ENCODE results near the gene PPP1CB. TPM values are rescaled to one million over a fixed set of nuclear protein-coding genes. Genes with fewer than 3 reads are reported as not detected.

PPP1CB gene
- total RNA-seq, result 461 TPM
- long read RNA-seq, full-length matches to known transcripts, result 614 of 637 reads
- long read RNA-seq, partial matches to known transcripts, result 13 of 637 reads
- long read RNA-seq, other reads (novel, unspliced or antisense), result 10 of 637 reads

GRCh38 chr2:28751252-28751955, at the start of gene PPP1CB:
Gene PPP1CB (plus strand): TSS chr2:28751830. CDS start chr2:28752125, 295 bp downstream.
- Histone ChIP-seq H3K27me3 (ENCODE audit: low read depth) (no peaks in the 10 kb centered on the region), H3K4me3 (peak within 1 kb of the TSS; percentile 97), H3K4me1 (peaks cover 65% of the 10 kb centered on the region), H3K27ac (replicated peaks) (peak within 1 kb of the TSS; percentile 100), H3K36me3 (no peaks in the 10 kb centered on the region), H3K9me3 (replicated peaks) (no peaks in the 10 kb centered on the region)
- peak; percentile 97 for DNase-seq
- peak; percentile 50 for TF ChIP-seq CTCF (IDR thresholded peaks at IDR 0.05; ENCODE audit: borderline replicate concordance)
- intact Hi-C loops (cut with micrococcal nuclease), result loop anchor here (10.0 kb wide), 1 partner anchor 157 kb away; no protein-coding TSS in a partner anchor

GRCh38 chr2:28702415-28702861, 49.2 kb upstream of the PPP1CB start:
- Histone ChIP-seq H3K4me1 (peaks cover 14% of the 10 kb centered on the region), H3K27ac (replicated peaks) (peak overlapping the region; percentile 92), H3K4me3 (no peak overlapping the region), H3K9me3 (replicated peaks) (peaks cover 13% of the 10 kb centered on the region), H3K27me3 (ENCODE audit: low read depth) (no peaks in the 10 kb centered on the region), H3K36me3 (no peaks in the 10 kb centered on the region)
- intact Hi-C loops (cut with micrococcal nuclease), result no loop called here
- no peak for TF ChIP-seq CTCF (IDR thresholded peaks at IDR 0.05; ENCODE audit: borderline replicate concordance)
- DNase-seq, result peak; percentile 60

- Histone ChIP-seq H3K4me1 (peaks cover 16% of the 10 kb centered on the region), H3K36me3 (no peaks in the 10 kb centered on the region), H3K27me3 (ENCODE audit: low read depth) (no peaks in the 10 kb centered on the region), H3K4me3 (no peak overlapping the region), H3K27ac (replicated peaks) (peak overlapping the region; percentile 92), H3K9me3 (replicated peaks) (peaks cover 13% of the 10 kb centered on the region)
- TF ChIP-seq CTCF (IDR thresholded peaks at IDR 0.05; ENCODE audit: borderline replicate concordance), result no peak
- intact Hi-C loops (cut with micrococcal nuclease), result no loop called here
- DNase-seq, result no peak
Measured at GRCh38 chr2:28702878-28703277, 48.8 kb upstream of the PPP1CB start.

GRCh38 chr2:28704621-28705020, 47.0 kb upstream of the PPP1CB start:
- intact Hi-C loops (cut with micrococcal nuclease), result no loop called here
- no peaks in the 10 kb centered on the region for H3K27me3 ChIP-seq (ENCODE audit: low read depth)
- no peak for TF ChIP-seq CTCF (IDR thresholded peaks at IDR 0.05; ENCODE audit: borderline replicate concordance)
- H3K9me3 ChIP-seq (replicated peaks), result peaks cover 13% of the 10 kb centered on the region
- no peak for DNase-seq
- no peak overlapping the region for H3K4me3 ChIP-seq
- no peaks in the 10 kb centered on the region for H3K36me3 ChIP-seq
- no peak overlapping the region for H3K27ac ChIP-seq (replicated peaks)
- peaks cover 16% of the 10 kb centered on the region for H3K4me1 ChIP-seq

- Histone ChIP-seq H3K4me3 (no peak overlapping the region), H3K27ac (replicated peaks) (no peak overlapping the region), H3K27me3 (ENCODE audit: low read depth) (no peaks in the 10 kb centered on the region), H3K36me3 (no peaks in the 10 kb centered on the region), H3K4me1 (peaks cover 24% of the 10 kb centered on the region), H3K9me3 (replicated peaks) (peaks cover 13% of the 10 kb centered on the region)
- no peak for DNase-seq
- no peak for TF ChIP-seq CTCF (IDR thresholded peaks at IDR 0.05; ENCODE audit: borderline replicate concordance)
- intact Hi-C loops (cut with micrococcal nuclease), result no loop called here
Measured at GRCh38 chr2:28705751-28706440, 45.7 kb upstream of the PPP1CB start.
